DMS53 treated with DMSO at 0.1 percent for 48 hours (cell line): ENCODE results near the gene UBE2E1.
"Not testable (repeated sequence)": the region's sequence is repeated elsewhere in the genome, so short reads cannot be mapped to it uniquely, and the experiment has no call there.

ENCODE experiments used
- DNase-seq: peaks from one replicate; lab custom pipeline; 2025; ENCODE audit not compliant: unreplicated experiment; lab: John Stamatoyannopoulos, UW

The UBE2E1 gene

GRCh38 chr3:23915537-23916108 is 109.9 kb downstream of the UBE2E1 start:
- no peak for DNase-seq

GRCh38 chr3:23916152-23916885 is 110.6 kb downstream of the UBE2E1 start:
- no peak for DNase-seq

GRCh38 chr3:23916886-23917678 is 111.3 kb downstream of the UBE2E1 start, which contains the start of the genes NKIRAS1 and RPL15:
Gene NKIRAS1 (minus strand): TSS chr3:23916990. CDS start chr3:23910904, 6,086 bp downstream.
Gene RPL15 (plus strand): TSS chr3:23917132. CDS start chr3:23917860, 728 bp downstream.
- peak; percentile 38 for DNase-seq

- DNase-seq, result not testable (repeated sequence)
Measured at GRCh38 chr3:23917679-23918303, 112.0 kb downstream of the UBE2E1 start.

- DNase-seq, result not testable (repeated sequence)
Measured at GRCh38 chr3:23918331-23918730, 112.6 kb downstream of the UBE2E1 start.

- DNase-seq, result no peak
Measured at GRCh38 chr3:23919628-23920027, 113.9 kb downstream of the UBE2E1 start.

GRCh38 chr3:23920151-23920655 is 114.4 kb downstream of the UBE2E1 start:
- DNase-seq, result no peak

GRCh38 chr3:23921052-23921511 is 115.3 kb downstream of the UBE2E1 start:
- DNase-seq, result no peak

- DNase-seq, result no peak
Measured at GRCh38 chr3:23923786-23924185, 118.0 kb downstream of the UBE2E1 start.

- DNase-seq, result no peak
Measured at GRCh38 chr3:23926246-23926645, 120.5 kb downstream of the UBE2E1 start.

GRCh38 chr3:23926736-23927135 is 121.0 kb downstream of the UBE2E1 start:
- no peak for DNase-seq

- peak; percentile 6 for DNase-seq
Measured at GRCh38 chr3:23928524-23928923, 122.8 kb downstream of the UBE2E1 start.

- DNase-seq, result no peak
Measured at GRCh38 chr3:23931597-23931996, 125.8 kb downstream of the UBE2E1 start.

GRCh38 chr3:23932571-23932970 is 126.8 kb downstream of the UBE2E1 start:
- no peak for DNase-seq

GRCh38 chr3:23934253-23934652 is 128.5 kb downstream of the UBE2E1 start:
- DNase-seq, result no peak

GRCh38 chr3:23937296-23937695 is 131.5 kb downstream of the UBE2E1 start:
- no peak for DNase-seq

GRCh38 chr3:23938688-23939087 is 132.9 kb downstream of the UBE2E1 start:
- no peak for DNase-seq

- no peak for DNase-seq
Measured at GRCh38 chr3:23940775-23941174, 135.0 kb downstream of the UBE2E1 start.
